A673 (cell line): ENCODE results near the gene RNF213.

ENCODE experiments used
- EZH2 ChIP-seq: fragments of 200-600 bp; sonication (generic); IDR thresholded peaks from 2 replicates; pipeline ENCODE4 v1.6.1; 2017; ENCODE audit warnings: borderline replicate concordance, low read depth, mild to moderate bottlenecking, mixed read lengths, antibody characterized with exemption, low read length; ENCODE audit not compliant: poor library complexity, severe bottlenecking
- TF ChIP-seq, protein P1 (sequence below): fragments of 300-800, 200-600 bp; sonication (generic); conservative IDR thresholded peaks from 2 replicates; pipeline ENCODE4 v1.5.1; 2017; ENCODE audit warnings: low read depth, mild to moderate bottlenecking, antibody characterized with exemption, low read length, moderate library complexity, mixed read lengths

DNA sequence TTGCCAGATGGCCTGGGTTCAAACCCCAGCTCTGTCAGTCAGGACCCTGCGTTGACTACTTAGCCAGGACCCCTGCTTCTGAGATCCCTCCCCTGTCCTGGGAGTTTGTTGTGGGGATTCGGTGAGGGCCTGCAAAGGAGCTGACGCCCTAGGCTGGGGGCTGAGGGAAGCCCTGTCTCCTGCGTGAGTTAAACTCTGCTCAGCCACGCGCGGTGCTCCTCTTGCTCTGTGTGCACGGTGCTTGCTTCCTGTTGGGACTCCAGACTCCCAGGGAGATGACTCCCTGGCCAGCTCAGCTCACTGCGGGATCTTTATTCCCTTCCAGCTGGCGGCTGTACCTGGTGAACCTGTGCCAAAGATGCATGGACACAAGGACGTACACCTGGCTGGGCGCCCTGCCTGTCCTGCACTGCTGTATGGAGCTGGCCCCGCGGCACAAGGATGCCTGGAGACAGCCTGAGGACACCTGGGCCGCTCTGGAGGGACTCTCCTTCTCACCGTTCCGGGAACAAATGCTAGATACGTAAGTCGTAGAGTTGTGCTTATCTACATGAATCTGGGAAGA lies 37.4 kb downstream of the RNF213 start:
- TF ChIP-seq, protein P1, sequence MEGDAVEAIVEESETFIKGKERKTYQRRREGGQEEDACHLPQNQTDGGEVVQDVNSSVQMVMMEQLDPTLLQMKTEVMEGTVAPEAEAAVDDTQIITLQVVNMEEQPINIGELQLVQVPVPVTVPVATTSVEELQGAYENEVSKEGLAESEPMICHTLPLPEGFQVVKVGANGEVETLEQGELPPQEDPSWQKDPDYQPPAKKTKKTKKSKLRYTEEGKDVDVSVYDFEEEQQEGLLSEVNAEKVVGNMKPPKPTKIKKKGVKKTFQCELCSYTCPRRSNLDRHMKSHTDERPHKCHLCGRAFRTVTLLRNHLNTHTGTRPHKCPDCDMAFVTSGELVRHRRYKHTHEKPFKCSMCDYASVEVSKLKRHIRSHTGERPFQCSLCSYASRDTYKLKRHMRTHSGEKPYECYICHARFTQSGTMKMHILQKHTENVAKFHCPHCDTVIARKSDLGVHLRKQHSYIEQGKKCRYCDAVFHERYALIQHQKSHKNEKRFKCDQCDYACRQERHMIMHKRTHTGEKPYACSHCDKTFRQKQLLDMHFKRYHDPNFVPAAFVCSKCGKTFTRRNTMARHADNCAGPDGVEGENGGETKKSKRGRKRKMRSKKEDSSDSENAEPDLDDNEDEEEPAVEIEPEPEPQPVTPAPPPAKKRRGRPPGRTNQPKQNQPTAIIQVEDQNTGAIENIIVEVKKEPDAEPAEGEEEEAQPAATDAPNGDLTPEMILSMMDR = no peak
- no peak for TF ChIP-seq EZH2
